ENCODE measurements around the gene GRM7.

DNA sequence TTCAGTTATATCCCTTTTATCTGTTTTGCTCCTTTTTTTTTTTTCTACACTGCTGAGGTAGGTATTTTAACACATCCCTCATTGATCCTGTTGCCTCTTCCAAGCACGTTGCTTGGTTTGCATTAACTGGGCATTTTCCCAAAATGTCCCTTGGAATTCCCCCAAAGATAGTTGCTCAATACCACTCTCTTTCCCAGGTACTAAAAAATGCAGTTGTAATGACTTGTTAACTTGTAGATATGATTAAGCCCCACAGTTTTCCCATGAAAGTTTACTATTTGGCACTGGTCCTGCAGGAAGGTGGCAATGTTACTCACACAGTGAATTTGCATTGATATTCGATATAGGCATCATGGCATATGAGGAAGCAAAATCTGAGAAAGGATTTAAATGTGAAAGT, 67.1 kb downstream of the GRM7 start:
- TF ChIP-seq, protein P1, sequence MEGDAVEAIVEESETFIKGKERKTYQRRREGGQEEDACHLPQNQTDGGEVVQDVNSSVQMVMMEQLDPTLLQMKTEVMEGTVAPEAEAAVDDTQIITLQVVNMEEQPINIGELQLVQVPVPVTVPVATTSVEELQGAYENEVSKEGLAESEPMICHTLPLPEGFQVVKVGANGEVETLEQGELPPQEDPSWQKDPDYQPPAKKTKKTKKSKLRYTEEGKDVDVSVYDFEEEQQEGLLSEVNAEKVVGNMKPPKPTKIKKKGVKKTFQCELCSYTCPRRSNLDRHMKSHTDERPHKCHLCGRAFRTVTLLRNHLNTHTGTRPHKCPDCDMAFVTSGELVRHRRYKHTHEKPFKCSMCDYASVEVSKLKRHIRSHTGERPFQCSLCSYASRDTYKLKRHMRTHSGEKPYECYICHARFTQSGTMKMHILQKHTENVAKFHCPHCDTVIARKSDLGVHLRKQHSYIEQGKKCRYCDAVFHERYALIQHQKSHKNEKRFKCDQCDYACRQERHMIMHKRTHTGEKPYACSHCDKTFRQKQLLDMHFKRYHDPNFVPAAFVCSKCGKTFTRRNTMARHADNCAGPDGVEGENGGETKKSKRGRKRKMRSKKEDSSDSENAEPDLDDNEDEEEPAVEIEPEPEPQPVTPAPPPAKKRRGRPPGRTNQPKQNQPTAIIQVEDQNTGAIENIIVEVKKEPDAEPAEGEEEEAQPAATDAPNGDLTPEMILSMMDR (IDR thresholded peaks at IDR 0.05), result no peak
- no peak for TF ChIP-seq POLR2A (IDR thresholded peaks at IDR 0.05)

Measured in adrenal gland (tissue), 5 donors.